Muscle of arm (tissue), 12 donors: Measurements from ENCODE around the gene RPS6KB2. TPM values are rescaled to one million over a fixed set of nuclear protein-coding genes. Genes with fewer than 3 reads are reported as not detected.

Experiments used
- DNase-seq: peaks from one replicate; pipeline ENCODE4 v3.0.0-alpha.2; 2013
- polyA plus RNA-seq, 12 donors: library from polyadenylated mRNA; unstranded; fragments of 120-200 nt; gene quantifications; one replicate each; pipeline ENCODE4 v1.2.1, GENCODE V29; 2013; ENCODE audit not compliant: insufficient read length in 12 of 12

RPS6KB2 gene
- polyA plus RNA-seq, 12 donors, result 29.4 to 60.0 (median 32.1) TPM; not detected in 1

DNA sequence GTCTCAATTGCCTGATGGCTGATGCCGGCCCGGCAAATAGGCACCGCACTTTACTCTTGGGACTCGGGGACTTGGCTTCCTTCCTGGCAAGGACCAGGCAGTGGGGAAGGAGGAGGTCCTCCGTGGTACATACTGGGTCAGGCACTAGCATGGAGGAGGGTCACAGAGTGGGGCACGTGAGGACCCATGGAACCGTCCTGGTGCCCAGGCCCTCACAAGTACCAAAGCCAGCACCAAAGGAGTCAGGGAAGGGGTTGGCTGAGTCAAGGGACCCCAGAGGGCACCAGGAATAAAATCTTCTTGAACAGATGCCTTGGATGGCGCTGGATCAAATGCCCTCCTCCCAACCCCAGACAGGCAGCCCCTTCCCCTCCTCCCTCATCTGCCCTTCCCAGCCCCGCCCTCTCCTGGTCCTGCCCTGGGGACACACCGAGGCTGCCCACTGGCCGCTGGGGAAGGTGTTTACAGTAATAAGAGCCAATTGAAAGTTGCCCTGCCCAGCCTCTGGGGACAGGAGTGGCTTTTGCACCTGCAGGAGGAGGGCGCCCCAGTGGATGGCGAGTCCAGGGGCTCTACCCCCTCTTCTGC, 18.4 kb upstream of the RPS6KB2 start:
- DNase-seq, result no peak

- no peak for DNase-seq
Observed at GRCh38 chr11:67410369-67410831, 17.9 kb upstream of the RPS6KB2 start.

- DNase-seq, result no peak
Observed at GRCh38 chr11:67410984-67411784, 17.1 kb upstream of the RPS6KB2 start.

- DNase-seq, result no peak
Observed at GRCh38 chr11:67411785-67412152, 16.5 kb upstream of the RPS6KB2 start.

- DNase-seq, result no peak
Observed at GRCh38 chr11:67412495-67413179, 15.7 kb upstream of the RPS6KB2 start.

DNA sequence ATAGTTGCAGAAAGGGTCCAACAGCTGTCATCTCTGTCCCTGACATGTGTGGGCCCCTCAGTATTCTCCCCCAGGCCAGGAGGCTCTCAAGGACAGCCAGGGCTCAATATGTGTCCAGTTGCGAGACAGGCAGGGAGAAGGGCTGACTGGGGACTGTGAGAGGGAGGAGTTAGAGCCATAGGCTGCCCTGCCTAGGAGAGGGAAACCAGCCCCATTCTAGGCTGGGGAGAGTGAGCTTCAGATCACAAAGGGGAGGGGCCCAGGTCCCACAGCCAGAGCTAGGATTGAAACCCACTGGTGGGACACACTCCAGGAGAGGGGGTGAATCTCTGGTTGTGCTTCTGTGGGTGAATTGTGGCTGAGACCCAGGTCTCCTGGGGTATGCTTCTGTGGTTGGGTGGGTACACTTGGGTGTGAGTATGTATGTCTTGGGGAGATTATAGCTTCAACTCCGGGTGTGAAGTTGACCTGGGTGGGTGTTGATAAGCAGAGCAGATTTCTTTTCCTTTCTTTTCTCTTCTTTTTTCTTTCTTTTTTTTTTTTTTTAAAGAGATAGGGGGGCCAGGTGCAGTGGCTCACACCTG, 14.9 kb upstream of the RPS6KB2 start:
- no peak for DNase-seq

DNA sequence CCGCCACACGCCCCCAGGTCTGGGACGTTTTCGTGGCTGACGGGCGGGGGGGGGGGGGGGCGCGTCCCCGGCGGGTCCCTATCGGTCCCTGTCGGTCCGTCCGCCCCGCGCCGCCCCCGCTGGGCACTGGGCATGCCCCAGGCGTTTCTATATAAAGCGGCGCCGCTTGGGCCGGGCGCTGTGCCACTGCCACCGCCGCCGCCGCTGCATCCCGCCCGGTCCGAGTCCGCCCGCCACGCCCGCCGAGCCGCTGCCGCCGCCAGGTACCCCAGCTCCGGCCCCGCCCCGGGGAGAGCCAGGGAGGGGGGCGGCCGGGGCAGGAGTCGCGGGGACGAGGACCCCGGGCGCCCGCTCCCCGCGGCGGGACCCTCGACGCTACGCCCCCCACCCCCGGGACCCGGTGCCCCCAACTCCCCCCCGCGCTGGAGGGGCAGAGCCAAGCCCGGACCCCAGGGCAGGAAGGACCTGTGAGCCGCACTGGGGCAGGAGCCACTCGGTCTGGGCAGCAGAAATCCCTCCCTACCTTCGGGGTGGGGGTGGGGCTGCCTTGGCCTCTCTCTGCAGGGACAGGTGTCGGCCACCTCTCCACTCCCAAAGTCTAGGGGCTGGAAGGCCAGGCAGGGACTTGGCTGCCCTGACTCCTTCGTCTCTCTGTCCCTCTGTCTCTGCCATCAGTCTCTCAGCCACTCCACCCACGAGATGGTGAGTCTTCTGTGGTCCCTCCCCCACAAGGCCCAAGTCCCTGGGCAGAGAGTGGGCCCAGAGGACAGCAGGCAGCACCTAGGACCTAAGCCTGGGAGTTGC, 12.6 kb upstream of the RPS6KB2 start, which contains the start of gene CARNS1:
Gene CARNS1, plus strand, starts transcription at position 178 of the 804 bp plus-strand sequence. Its CDS starts 522 bp downstream, at position 700.
- no peak for DNase-seq

GRCh38 chr11:67416416-67417335, 11.6 kb upstream of the RPS6KB2 start:
- DNase-seq, result no peak

GRCh38 chr11:67417425-67417824, 10.9 kb upstream of the RPS6KB2 start:
- no peak for DNase-seq

DNA sequence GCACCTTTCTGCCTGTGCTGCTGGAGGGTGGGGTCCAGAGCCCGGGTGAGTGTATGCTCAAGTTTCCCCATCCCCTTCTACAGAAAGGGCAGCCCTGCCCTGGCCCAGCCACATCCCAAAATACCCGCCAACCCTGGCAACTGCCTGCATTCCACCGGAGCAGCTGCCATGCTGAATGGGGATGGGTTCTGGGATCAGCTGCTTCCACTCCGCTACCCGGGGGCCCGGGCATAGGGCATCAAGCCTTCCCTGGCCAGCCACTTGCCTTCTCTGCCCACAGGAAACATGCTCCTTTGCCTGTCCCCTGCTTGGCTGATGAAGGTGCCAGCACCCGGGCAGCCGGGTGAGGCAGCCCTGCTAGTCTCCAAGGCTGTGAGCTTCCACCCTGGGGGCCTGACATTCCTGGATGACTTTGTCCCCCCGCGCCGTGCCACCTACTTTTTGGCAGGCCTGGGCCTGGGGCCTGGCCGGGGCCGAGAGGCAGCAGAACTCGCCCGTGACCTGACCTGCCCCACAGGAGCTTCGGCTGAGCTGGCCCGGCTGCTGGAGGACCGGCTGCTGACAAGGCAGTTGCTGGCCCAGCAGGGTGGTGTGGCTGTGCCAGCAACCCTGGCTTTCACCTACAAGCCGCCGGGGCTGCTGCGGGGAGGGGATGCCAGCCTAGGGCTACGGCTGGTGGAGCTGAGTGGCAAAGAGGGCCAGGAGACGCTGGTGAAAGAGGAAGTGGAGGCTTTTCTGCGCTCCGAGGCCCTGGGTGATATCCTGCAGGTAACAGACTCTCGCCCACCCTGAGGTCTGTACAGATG, 9.6 kb upstream of the RPS6KB2 start:
- DNase-seq, result peak; percentile 49

GRCh38 chr11:67419325-67420049, 8.8 kb upstream of the RPS6KB2 start:
- no peak for DNase-seq

GRCh38 chr11:67420147-67420645, 8.1 kb upstream of the RPS6KB2 start:
- no peak for DNase-seq

- peak; percentile 90 for DNase-seq
Observed at GRCh38 chr11:67420646-67421429, 7.5 kb upstream of the RPS6KB2 start.

GRCh38 chr11:67421430-67422031, 6.8 kb upstream of the RPS6KB2 start:
- DNase-seq, result no peak

DNA sequence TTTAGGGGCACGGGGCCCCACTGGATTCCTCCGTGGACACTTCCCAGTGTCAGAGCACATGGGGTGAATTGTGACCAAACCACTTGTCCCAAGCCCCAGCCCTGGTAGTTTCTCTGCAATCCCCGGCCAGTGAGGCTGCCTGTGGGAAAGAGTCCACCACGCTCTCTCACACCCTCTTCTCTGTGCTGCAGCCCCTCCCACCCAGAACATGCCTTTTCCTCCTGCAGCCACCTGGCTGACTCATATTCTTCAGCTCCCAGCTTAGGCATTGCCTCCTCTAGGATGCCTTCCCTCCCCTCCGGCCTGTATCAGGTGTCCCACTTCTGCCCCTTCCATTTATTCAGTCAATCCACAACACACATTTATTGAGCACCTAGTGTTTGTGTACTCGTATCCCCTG, 5.4 kb upstream of the RPS6KB2 start:
- DNase-seq, result no peak

- no peak for DNase-seq
Observed at GRCh38 chr11:67423466-67423865, 4.8 kb upstream of the RPS6KB2 start.
